NCI-H345 treated with DMSO at 0.1 percent for 48 hours (cell line): ENCODE results near the gene EXD3.

Experiments used
- DNase-seq: peaks from one replicate; lab custom pipeline; 2025; ENCODE audit not compliant: unreplicated experiment; lab: John Stamatoyannopoulos, UW

Gene EXD3

DNA sequence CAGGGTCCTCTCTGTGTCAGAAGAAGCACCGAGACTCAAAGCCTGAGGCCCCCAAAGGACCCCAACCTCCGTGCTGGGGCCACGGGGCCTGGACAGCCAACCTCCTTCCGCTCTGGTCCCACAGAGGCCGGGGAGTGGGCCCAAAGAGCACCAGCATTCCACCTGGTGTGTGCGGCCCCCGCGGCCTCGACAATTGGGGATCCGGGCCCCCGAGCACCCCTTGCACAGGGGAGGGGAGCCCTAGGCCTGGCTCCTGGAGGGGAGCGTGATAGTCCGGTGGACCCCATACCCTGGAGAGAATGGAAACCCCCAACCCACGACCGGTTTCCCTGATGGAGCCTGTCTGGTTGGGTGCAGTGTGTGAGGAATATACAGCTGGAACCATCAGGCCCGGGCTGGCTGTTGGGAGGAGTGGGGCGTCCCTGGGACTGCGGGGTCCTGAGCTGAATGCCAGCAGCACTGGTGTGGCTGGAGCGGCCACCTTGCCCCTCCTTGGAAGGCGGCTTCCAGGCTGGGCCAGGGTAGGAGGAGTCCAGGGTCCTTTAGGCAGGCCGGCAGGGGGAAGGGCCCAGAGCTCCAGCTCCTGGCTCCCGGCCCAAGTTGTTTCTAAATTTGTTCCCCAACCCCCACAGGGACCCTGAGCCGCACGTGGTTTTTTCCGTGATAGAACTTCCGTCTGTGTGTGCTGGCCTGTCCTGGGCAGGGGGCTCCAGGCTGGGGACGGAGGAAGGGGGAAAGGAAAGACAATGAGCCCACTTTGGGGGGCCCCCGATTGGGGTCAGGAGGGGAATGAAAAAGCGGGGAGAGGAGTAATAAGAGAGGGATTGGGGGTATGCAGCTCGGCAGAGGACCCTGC, 146.3 kb downstream of the EXD3 start:
- DNase-seq: no peak

- DNase-seq: no peak
Measured at GRCh38 chr9:137275588-137276472, 147.1 kb downstream of the EXD3 start.

DNA sequence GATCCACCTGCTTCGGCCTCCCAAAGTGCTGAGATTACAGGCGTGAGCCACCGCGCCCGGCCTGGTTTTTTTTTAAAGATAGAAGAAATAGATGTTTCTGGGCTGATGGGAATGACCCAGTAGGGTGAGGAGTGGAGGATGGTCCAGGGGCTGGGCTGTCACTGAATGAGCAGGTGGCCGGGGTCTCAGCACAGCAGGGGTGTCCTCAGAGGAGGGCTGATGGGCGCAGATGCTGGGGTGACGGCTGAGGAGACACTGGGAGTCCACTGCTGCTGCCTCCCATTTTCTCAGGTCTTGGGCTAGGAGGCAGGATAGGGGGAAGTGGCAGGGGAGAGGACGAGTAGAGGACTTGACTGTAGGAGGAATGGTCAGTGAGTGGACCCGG, 147.8 kb downstream of the EXD3 start:
- no peak for DNase-seq

GRCh38 chr9:137273611-137274320, 149.2 kb downstream of the EXD3 start:
- no peak for DNase-seq

- DNase-seq: no peak
Measured at GRCh38 chr9:137273095-137273490, 149.9 kb downstream of the EXD3 start.

- peak; percentile 39 for DNase-seq
Measured at GRCh38 chr9:137272241-137273094, 150.5 kb downstream of the EXD3 start.

DNA sequence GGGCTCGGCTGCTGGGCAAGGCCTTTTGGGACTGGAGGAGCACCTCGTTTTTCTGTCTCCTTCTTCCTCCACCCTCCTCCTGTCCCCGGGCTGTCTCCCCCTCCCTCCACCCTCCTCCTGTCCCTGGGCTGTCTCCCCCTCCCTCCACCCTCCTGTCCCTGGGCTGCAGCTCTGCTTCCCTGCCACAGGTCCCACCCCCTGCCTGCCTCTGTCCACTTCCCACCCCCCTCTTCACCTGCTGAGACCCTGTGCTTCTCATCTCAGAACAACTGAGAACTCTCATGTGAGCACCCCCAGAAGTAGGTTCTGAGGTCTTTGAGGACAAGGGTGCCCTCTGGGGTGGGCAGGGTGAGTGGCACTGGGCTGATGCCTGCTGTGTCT, 151.3 kb downstream of the EXD3 start:
- DNase-seq: no peak

- DNase-seq: no peak
Measured at GRCh38 chr9:137270929-137271695, 151.8 kb downstream of the EXD3 start.

GRCh38 chr9:137269231-137269772, 153.7 kb downstream of the EXD3 start:
- DNase-seq: no peak

GRCh38 chr9:137268538-137269201, 154.3 kb downstream of the EXD3 start:
- no peak for DNase-seq

- no peak for DNase-seq
Measured at GRCh38 chr9:137267933-137268355, 155.0 kb downstream of the EXD3 start.

DNA sequence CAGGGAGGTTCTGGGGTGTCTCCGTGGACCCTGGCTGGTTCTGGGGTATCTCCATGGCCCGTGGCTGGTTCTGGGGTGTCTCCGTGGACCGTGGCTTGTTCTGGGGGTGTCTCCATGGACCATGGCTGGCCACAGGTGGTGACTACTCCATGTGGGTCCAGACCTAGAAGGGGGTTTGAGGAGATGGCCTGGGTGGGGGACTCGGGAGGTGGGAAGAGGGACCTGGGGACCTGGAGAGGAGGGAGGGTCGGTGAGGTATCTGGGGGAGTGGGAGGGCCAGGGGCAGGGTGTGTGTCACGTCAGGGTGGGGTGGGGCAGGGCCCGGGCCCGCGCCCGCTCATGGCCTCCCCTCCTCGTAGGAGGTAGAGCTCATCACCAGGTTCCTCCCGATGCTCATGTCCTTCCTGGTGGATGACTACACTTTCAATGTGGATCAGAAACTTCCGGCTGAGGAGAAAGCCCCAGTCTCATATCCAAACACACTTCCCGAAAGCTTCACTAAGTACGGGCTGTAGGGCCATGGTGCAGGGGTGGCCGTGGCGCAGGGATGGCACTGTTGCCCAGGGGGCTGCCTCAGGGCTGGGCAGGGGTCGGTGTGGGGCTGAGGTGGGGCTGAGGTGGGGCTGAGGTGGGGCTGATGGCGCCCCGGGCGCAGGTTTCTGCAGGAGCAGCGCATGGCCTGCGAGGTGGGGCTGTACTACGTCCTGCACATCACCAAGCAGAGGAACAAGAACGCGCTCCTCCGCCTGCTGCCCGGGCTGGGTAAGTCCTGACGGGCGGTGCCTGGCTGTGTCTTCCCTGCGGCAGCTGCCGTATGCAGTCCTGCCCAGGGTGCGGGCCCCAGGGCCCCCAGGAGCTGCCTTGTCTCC, 156.1 kb downstream of the EXD3 start:
- no peak for DNase-seq

DNA sequence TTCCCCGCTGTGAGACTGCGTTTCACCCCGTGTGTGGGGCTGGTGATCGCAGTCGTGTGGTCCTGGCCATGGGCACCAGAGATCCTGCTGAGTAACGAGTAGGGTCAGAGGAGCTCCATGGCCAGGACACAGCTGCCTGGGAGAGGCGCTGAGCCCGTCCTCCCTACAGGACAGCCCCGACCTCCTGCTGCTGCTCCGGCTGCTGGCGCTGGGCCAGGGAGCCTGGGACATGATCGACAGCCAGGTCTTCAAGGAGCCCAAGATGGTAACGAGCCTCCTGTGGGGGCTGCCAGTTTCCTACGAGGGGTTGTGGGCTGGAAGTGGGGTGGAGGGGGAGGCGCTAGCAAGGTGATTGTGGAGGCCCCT, 156.8 kb downstream of the EXD3 start:
- DNase-seq: no peak

- DNase-seq: no peak
Measured at GRCh38 chr9:137265496-137266161, 157.3 kb downstream of the EXD3 start.

GRCh38 chr9:137264067-137264466, 158.9 kb downstream of the EXD3 start:
- DNase-seq: no peak

DNA sequence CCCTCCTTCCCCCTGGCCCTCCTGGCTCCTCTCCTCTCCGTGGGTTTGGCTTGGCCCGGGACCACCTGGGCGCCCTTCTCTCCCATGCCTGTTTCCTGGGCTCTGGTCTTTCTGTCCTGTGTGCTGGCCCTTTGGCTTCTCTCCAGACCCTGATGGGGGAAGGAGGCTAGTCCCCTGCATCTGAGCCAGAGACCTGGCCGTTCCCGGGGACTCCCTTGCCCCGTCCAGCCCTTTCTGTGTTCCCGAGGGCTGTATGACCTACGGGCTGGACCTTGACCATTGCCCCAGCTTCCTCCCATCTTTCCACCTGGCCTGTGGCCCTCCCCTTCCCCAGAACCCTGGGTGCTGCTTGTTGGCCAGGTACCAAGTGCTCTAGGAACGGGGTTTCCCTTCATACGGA, 159.5 kb downstream of the EXD3 start:
- no peak for DNase-seq

- no peak for DNase-seq
Measured at GRCh38 chr9:137262909-137263285, 160.1 kb downstream of the EXD3 start.
